Measurements from ENCODE around the gene CRYBA4. TPM values are rescaled to one million over a fixed set of nuclear protein-coding genes. Genes with fewer than 3 reads are reported as not detected.
"Not testable (repeated sequence)": the region's sequence is repeated elsewhere in the genome, so short reads cannot be mapped to it uniquely, and the experiment has no call there.

The CRYBA4 gene
- polyA plus RNA-seq, 1 of the 3 experiments (the other 2 are of a cell fraction): not detected

DNA sequence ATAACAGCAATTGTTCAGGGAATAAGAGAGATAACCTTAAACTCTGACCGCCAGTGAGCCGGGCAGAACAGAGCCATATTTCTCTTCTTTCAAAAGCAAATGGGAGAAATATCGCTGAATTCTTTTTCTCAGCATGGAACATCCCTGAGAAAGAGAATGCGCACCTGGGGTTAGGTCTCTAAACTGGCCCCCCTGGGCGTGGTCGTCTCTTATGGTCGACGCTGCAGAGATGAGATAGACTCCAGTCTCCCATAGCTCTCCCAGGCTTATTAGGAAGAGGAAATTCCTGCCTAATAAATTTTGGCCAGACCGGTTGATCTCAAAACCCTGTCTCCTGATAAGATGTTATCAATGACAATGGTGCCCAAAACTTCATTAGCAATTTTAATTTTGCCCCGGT is 8.0 kb upstream of the CRYBA4 start:
- H3K9me3 ChIP-seq; H3K79me2 ChIP-seq (ENCODE audit: insufficient read depth); H3K9ac ChIP-seq; H3F3A ChIP-seq (replicated peaks; ENCODE audit: insufficient read depth); H3K27ac ChIP-seq (ENCODE audit: low read depth in 2 of 2, low read length in 1 of 2); DNase-seq; H3K27me3 ChIP-seq (ENCODE audit: insufficient read depth); H3K4me3 ChIP-seq (ENCODE audit: low read depth in 2 of 2, low read length in 1 of 2); H2AFZ ChIP-seq (ENCODE audit: low read depth); H3K36me3 ChIP-seq (replicated peaks in 1 of 2; ENCODE audit: control insufficient read depth in 1 of 2, insufficient read depth in 2 of 2, low read length in 1 of 2); H3K4me2 ChIP-seq; POLR2A ChIA-PET; H4K20me1 ChIP-seq (ENCODE audit: insufficient read depth); CTCF ChIA-PET; H3K9me2 ChIP-seq: not testable (repeated sequence)
- peaks cover 11 to 27% of the 10 kb centered on the region in 2 experiments for H3K4me1 ChIP-seq (ENCODE audit: control insufficient read depth in 1 of 2, insufficient read depth in 2 of 2, low read depth in 1 of 2, low read length in 1 of 2)
- 48% methylated on average over 8 of the region's 10 CpGs for WGBS (ENCODE audit: low lambda C conversion rate)

DNA sequence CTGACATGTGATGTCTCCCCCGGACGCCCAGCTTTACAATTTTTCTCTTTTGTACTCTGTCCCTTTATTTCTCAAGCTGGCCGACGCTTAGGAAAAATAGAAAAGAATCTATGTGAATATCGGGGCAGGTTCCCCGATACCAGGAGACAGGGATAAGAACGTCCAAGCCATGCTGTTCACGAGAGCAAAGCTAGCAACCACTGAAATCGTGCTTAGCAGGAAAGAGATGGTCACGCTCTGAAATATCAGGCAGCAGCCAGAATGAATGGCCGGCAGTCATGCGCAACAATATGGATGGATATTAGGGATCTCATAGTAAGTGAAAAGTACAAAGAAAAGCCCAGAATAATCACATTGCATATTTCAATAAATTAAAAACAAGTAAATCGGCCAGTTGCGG is 7.4 kb upstream of the CRYBA4 start:
- CTCF ChIA-PET: no interaction called here
- POLR2A ChIA-PET: no interaction called here
- no peaks in the 10 kb centered on the region for H3F3A ChIP-seq (replicated peaks; ENCODE audit: insufficient read depth)

DNA sequence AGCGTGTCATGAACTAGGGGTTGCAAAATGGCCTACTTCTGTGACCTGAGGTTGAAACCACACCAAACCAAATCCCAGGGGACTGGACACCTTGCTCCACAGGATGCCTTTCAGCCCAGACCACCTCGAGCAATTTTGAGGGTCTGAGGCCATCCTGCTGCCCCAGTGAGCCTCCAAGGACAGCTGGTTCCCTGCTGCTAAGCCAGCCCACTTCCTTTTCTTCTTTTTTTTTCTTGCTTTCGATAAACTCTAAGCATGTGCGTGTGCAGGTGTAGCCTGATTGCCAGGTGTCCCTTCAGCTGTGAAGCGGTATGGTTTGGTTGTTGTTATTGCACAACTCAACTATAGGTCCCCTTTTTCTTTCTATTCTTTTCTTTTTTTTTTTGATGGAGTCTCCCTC is 6.6 kb upstream of the CRYBA4 start:
- no peak overlapping the region for H2AFZ ChIP-seq (ENCODE audit: low read depth)
- 73% methylated on average over 5 of the region's 5 CpGs for WGBS (ENCODE audit: low lambda C conversion rate)
- no peak overlapping the region for H3K4me2 ChIP-seq
- H3F3A ChIP-seq (replicated peaks; ENCODE audit: insufficient read depth): no peaks in the 10 kb centered on the region
- H3K9me3 ChIP-seq: no peaks in the 10 kb centered on the region
- no peaks in the 10 kb centered on the region for H3K79me2 ChIP-seq (ENCODE audit: insufficient read depth)
- no peaks in the 10 kb centered on the region for H3K36me3 ChIP-seq (replicated peaks in 1 of 2; ENCODE audit: control insufficient read depth in 1 of 2, insufficient read depth in 2 of 2, low read length in 1 of 2)
- POLR2A ChIA-PET: no interaction called here
- no peak overlapping the region for H3K4me3 ChIP-seq (ENCODE audit: low read depth in 2 of 2, low read length in 1 of 2)
- no peaks in the 10 kb centered on the region for H4K20me1 ChIP-seq (ENCODE audit: insufficient read depth)
- H3K9ac ChIP-seq: no peak overlapping the region
- DNase-seq: no peak
- H3K4me1 ChIP-seq (ENCODE audit: control insufficient read depth in 1 of 2, insufficient read depth in 2 of 2, low read depth in 1 of 2, low read length in 1 of 2): peaks cover 9 to 27% of the 10 kb centered on the region in 2 experiments
- H3K27me3 ChIP-seq (ENCODE audit: insufficient read depth): no peaks in the 10 kb centered on the region; the same call in 1 of the 2 replicates
- no peak overlapping the region for H3K27ac ChIP-seq (ENCODE audit: low read depth in 2 of 2, low read length in 1 of 2)
- CTCF ChIA-PET: no interaction called here
- H3K9me2 ChIP-seq: no peaks in the 10 kb centered on the region
- TF ChIP-seq, protein P1, sequence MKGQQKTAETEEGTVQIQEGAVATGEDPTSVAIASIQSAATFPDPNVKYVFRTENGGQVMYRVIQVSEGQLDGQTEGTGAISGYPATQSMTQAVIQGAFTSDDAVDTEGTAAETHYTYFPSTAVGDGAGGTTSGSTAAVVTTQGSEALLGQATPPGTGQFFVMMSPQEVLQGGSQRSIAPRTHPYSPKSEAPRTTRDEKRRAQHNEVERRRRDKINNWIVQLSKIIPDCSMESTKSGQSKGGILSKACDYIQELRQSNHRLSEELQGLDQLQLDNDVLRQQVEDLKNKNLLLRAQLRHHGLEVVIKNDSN (IDR thresholded peaks at IDR 0.05; ENCODE audit: borderline replicate concordance, low read depth): no peak
- TF ChIP-seq JUND (IDR thresholded peaks at IDR 0.05) (no peak), MEF2A (IDR thresholded peaks at IDR 0.05; ENCODE audit: borderline replicate concordance, low read depth) (no peak), CHD2 (IDR thresholded peaks at IDR 0.05; ENCODE audit: low read length, partially characterized antibody) (no peak), FOSL2 (IDR thresholded peaks at IDR 0.05; ENCODE audit: borderline replicate concordance, low read depth) (no peak), NRF1 (IDR thresholded peaks at IDR 0.05; ENCODE audit: low read depth, low read length) (no peak), MXI1 (IDR thresholded peaks at IDR 0.05; ENCODE audit: low read depth, low read length) (no peak), SMC3 (IDR thresholded peaks at IDR 0.05; ENCODE audit: low read depth, low read length) (no peak), ELF1 (IDR thresholded peaks at IDR 0.05) (no peak), TEAD4 (IDR thresholded peaks at IDR 0.05; ENCODE audit: borderline replicate concordance, insufficient read depth) (no peak), SIN3A (IDR thresholded peaks at IDR 0.05; ENCODE audit: borderline replicate concordance, low read depth, low read length) (no peak)
- TF ChIP-seq, protein P2, sequence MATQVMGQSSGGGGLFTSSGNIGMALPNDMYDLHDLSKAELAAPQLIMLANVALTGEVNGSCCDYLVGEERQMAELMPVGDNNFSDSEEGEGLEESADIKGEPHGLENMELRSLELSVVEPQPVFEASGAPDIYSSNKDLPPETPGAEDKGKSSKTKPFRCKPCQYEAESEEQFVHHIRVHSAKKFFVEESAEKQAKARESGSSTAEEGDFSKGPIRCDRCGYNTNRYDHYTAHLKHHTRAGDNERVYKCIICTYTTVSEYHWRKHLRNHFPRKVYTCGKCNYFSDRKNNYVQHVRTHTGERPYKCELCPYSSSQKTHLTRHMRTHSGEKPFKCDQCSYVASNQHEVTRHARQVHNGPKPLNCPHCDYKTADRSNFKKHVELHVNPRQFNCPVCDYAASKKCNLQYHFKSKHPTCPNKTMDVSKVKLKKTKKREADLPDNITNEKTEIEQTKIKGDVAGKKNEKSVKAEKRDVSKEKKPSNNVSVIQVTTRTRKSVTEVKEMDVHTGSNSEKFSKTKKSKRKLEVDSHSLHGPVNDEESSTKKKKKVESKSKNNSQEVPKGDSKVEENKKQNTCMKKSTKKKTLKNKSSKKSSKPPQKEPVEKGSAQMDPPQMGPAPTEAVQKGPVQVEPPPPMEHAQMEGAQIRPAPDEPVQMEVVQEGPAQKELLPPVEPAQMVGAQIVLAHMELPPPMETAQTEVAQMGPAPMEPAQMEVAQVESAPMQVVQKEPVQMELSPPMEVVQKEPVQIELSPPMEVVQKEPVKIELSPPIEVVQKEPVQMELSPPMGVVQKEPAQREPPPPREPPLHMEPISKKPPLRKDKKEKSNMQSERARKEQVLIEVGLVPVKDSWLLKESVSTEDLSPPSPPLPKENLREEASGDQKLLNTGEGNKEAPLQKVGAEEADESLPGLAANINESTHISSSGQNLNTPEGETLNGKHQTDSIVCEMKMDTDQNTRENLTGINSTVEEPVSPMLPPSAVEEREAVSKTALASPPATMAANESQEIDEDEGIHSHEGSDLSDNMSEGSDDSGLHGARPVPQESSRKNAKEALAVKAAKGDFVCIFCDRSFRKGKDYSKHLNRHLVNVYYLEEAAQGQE (IDR thresholded peaks at IDR 0.05; ENCODE audit: low read depth, low read length): no peak
- TF ChIP-seq, protein P3, sequence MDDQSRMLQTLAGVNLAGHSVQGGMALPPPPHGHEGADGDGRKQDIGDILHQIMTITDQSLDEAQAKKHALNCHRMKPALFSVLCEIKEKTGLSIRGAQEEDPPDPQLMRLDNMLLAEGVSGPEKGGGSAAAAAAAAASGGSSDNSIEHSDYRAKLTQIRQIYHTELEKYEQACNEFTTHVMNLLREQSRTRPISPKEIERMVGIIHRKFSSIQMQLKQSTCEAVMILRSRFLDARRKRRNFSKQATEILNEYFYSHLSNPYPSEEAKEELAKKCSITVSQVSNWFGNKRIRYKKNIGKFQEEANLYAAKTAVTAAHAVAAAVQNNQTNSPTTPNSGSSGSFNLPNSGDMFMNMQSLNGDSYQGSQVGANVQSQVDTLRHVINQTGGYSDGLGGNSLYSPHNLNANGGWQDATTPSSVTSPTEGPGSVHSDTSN (IDR thresholded peaks at IDR 0.05): no peak
- TF ChIP-seq, protein P4, sequence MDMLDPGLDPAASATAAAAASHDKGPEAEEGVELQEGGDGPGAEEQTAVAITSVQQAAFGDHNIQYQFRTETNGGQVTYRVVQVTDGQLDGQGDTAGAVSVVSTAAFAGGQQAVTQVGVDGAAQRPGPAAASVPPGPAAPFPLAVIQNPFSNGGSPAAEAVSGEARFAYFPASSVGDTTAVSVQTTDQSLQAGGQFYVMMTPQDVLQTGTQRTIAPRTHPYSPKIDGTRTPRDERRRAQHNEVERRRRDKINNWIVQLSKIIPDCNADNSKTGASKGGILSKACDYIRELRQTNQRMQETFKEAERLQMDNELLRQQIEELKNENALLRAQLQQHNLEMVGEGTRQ (IDR thresholded peaks at IDR 0.05; ENCODE audit: borderline replicate concordance, low read depth, low read length): no peak

More for the DNA sequence above, 7.4 kb upstream of the CRYBA4 start:
- H3K27me3 ChIP-seq (ENCODE audit: insufficient read depth): no peaks in the 10 kb centered on the region; the same call in 1 of the 2 replicates
- DNase-seq: no peak
- peaks cover 11 to 27% of the 10 kb centered on the region in 2 experiments for H3K4me1 ChIP-seq (ENCODE audit: control insufficient read depth in 1 of 2, insufficient read depth in 2 of 2, low read depth in 1 of 2, low read length in 1 of 2)
- no peak overlapping the region for H2AFZ ChIP-seq (ENCODE audit: low read depth)
- no peak overlapping the region for H3K27ac ChIP-seq (ENCODE audit: low read depth in 2 of 2, low read length in 1 of 2)
- H3K9me2 ChIP-seq: no peaks in the 10 kb centered on the region
- no peaks in the 10 kb centered on the region for H4K20me1 ChIP-seq (ENCODE audit: insufficient read depth)
- no peak overlapping the region for H3K9ac ChIP-seq
- H3K4me3 ChIP-seq (ENCODE audit: low read depth in 2 of 2, low read length in 1 of 2): no peak overlapping the region
- 80% methylated on average over 14 of the region's 14 CpGs for WGBS (ENCODE audit: low lambda C conversion rate)
- TF ChIP-seq MXI1 (IDR thresholded peaks at IDR 0.05; ENCODE audit: low read depth, low read length): no peak
- TF ChIP-seq NRF1 (IDR thresholded peaks at IDR 0.05; ENCODE audit: low read depth, low read length): no peak
- no peak for TF ChIP-seq EZH2phosphoT487 (IDR thresholded peaks at IDR 0.05; ENCODE audit: borderline replicate concordance, low read depth)
- TF ChIP-seq FOXM1 (IDR thresholded peaks at IDR 0.05; ENCODE audit: low read depth): no peak
- TF ChIP-seq EP300 (IDR thresholded peaks at IDR 0.05; ENCODE audit: borderline replicate concordance in 1 of 2, low read depth in 1 of 2, low read length in 1 of 2): no peak
- no peak for TF ChIP-seq GATA2 (CRISPR knock-in tag; IDR thresholded peaks at IDR 0.05)
- TF ChIP-seq RAD21 (IDR thresholded peaks at IDR 0.05; ENCODE audit: low read length): no peak
- TF ChIP-seq TEAD4 (IDR thresholded peaks at IDR 0.05; ENCODE audit: borderline replicate concordance, insufficient read depth): no peak
- no peak for TF ChIP-seq GABPA (IDR thresholded peaks at IDR 0.05; ENCODE audit: low read depth)
- TF ChIP-seq TAF1 (IDR thresholded peaks at IDR 0.05; ENCODE audit: borderline replicate concordance, low read depth, low read length): no peak
- no peaks in the 10 kb centered on the region for H3K9me3 ChIP-seq
- H3K36me3 ChIP-seq (replicated peaks in 1 of 2; ENCODE audit: control insufficient read depth in 1 of 2, insufficient read depth in 2 of 2, low read length in 1 of 2): no peaks in the 10 kb centered on the region
- H3K4me2 ChIP-seq: no peak overlapping the region
- H3K79me2 ChIP-seq (ENCODE audit: insufficient read depth): no peaks in the 10 kb centered on the region
